Tibial nerve (tissue), 4 donors: ENCODE data around the gene LTO1.

Experiments
- EP300 ChIP-seq, 2 donors: sonication (generic); formaldehyde crosslinking; IDR thresholded peaks; one replicate each; pipeline ENCODE4 v1.6.1; 2017; ENCODE audit warnings: antibody characterized with exemption in 2 of 2, mild to moderate bottlenecking in 1 of 2
- POLR2A ChIP-seq, 2 donors: fragments of 450-650 bp; IDR thresholded peaks; one replicate each; pipeline ENCODE4 v1.6.1; 2017; ENCODE audit warnings: antibody characterized with exemption in 2 of 2, mild to moderate bottlenecking in 2 of 2, moderate library complexity in 2 of 2
- TF ChIP-seq, protein P1 (sequence below), 5 experiments: fragments of 200-600 bp in 3 of 5; fragments of 450-650 bp in 2 of 5; sonication (generic) in 3 of 5; IDR thresholded peaks; one replicate each; pipeline ENCODE4 v1.5.1; 2016 to 2019; ENCODE audit warnings: antibody characterized with exemption in 5 of 5, mild to moderate bottlenecking in 3 of 5, moderate library complexity in 2 of 5

DNA sequence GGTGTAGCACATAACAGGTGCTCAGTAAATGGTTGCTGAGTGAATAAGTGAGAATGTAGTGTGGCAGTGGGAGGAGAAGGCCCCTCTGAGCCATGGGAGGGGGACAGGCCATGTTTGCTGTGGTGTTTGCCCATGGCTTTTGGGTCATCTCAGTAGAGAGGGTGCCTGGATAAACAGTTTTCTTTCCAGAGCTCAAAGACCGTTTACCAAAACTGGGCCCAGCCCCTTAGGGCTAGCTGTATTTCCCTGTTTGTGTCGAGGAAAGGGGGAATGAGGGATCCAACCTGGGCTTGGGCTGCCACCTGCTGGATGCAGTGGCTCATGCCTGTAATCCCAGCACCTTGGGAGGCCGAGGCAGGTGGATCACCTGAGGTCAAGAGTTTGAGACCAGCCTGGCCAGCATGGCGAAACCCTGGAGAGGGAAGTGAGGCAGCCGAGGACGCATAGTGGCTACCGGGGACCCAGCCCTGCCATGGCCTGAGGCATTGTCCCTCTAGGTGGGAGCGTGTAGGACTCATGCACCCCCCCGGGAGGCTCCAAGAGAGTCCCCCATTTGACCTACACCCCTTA lies 8.7 kb upstream of the LTO1 start:
- TF ChIP-seq, protein P1, sequence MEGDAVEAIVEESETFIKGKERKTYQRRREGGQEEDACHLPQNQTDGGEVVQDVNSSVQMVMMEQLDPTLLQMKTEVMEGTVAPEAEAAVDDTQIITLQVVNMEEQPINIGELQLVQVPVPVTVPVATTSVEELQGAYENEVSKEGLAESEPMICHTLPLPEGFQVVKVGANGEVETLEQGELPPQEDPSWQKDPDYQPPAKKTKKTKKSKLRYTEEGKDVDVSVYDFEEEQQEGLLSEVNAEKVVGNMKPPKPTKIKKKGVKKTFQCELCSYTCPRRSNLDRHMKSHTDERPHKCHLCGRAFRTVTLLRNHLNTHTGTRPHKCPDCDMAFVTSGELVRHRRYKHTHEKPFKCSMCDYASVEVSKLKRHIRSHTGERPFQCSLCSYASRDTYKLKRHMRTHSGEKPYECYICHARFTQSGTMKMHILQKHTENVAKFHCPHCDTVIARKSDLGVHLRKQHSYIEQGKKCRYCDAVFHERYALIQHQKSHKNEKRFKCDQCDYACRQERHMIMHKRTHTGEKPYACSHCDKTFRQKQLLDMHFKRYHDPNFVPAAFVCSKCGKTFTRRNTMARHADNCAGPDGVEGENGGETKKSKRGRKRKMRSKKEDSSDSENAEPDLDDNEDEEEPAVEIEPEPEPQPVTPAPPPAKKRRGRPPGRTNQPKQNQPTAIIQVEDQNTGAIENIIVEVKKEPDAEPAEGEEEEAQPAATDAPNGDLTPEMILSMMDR (IDR thresholded peaks at IDR 0.05) = no peak
- TF ChIP-seq EP300 (IDR thresholded peaks at IDR 0.05) (no peak), POLR2A (IDR thresholded peaks at IDR 0.05) (no peak)
